Lung (tissue), 12 donors: ENCODE data around the gene FILIP1. TPM values are rescaled to one million over a fixed set of nuclear protein-coding genes. Genes with fewer than 3 reads are reported as not detected.

Experiments used
- ATAC-seq: fragments of 200-7000 bp; cut with Tn5 transposase; one replicate; pipeline ENCODE4 v1.9.1; 2020; ENCODE audit warnings: moderate number of reproducible peaks; ENCODE audit not compliant: insufficient read depth, low FRiP score
- DNase-seq, 3 donors: peaks; one replicate each; pipeline ENCODE4 v3.0.0-alpha.2; 2013 to 2017
- H3K27ac ChIP-seq, 2 donors: one replicate each; pipeline ENCODE4 v1.5.1; 2013; ENCODE audit warnings: mild to moderate bottlenecking in 2 of 2, moderate library complexity in 2 of 2, control low read depth in 1 of 2, inconsistent platforms in 1 of 2, low read depth in 1 of 2, low read length in 1 of 2
- H3K27me3 ChIP-seq, 3 donors: one replicate each; pipeline ENCODE4 v1.5.1; 2013; ENCODE audit warnings: low read length in 2 of 3; ENCODE audit not compliant: control insufficient read depth in 3 of 3, insufficient read depth in 3 of 3
- H3K36me3 ChIP-seq, 4 donors: one replicate each; pipeline ENCODE4 v1.5.1; 2013; ENCODE audit warnings: low read length in 4 of 4, mild to moderate bottlenecking in 1 of 4, moderate library complexity in 1 of 4; ENCODE audit not compliant: control insufficient read depth in 4 of 4, insufficient read depth in 4 of 4
- H3K4me1 ChIP-seq, 5 donors: one replicate each; pipeline ENCODE4 v1.5.1; 2013; ENCODE audit warnings: low read length in 5 of 5, mild to moderate bottlenecking in 2 of 5, moderate library complexity in 1 of 5; ENCODE audit not compliant: control insufficient read depth in 5 of 5, insufficient read depth in 5 of 5
- H3K4me3 ChIP-seq: one replicate; pipeline ENCODE4 v1.5.1; 2013; ENCODE audit warnings: mild to moderate bottlenecking, control low read depth, moderate library complexity
- H3K9ac ChIP-seq, 2 donors: one replicate each; pipeline ENCODE4 v1.5.1; 2013; ENCODE audit warnings: low read length in 2 of 2, control low read depth in 1 of 2; ENCODE audit not compliant: insufficient read depth in 1 of 2
- H3K9me3 ChIP-seq, 4 donors: one replicate each; pipeline ENCODE4 v1.5.1; 2013; ENCODE audit warnings: low read length in 3 of 4, mild to moderate bottlenecking in 1 of 4, moderate library complexity in 1 of 4; ENCODE audit not compliant: control insufficient read depth in 4 of 4, insufficient read depth in 3 of 4
- WGBS, 2 donors: extraction: QIAGEN DNeasy Blood & Tissue Kit; methylation state at CpG; one replicate each; pipeline ENCODE4 v1.1.7; 2013; 5-methylcytosine and 5-hydroxymethylcytosine counted together
- polyA plus RNA-seq, 2 donors: library from polyadenylated mRNA; stranded (reverse); fragments of 200-250 nt; gene quantifications; one replicate each; pipeline ENCODE4 v1.2.1, GENCODE V29; 2013
- total RNA-seq, 2 donors: library from RNA; depleted of rRNA in 1 of 2; stranded (reverse); fragments of >200 nt in 1 of 2; gene quantifications; one replicate each; pipeline ENCODE4 v1.2.1, GENCODE V29; 2014 to 2021
- TF ChIP-seq, protein P1 (sequence below): IDR thresholded peaks from 2 replicates; pipeline ENCODE4 v1.5.1; 2012; ENCODE audit warnings: mild to moderate bottlenecking; ENCODE audit errors: control extremely low read depth, extremely low read depth
- donor health status: control.
- donor health status: control.
- donor health status: Bipolar disorder and iron deficiency.
- donor health status: healthy.
- donor health status: DM: yes; HTN: yes; CAD: no.

The FILIP1 gene
- total and polyA plus RNA-seq, 4 donors: 5.6 to 24.1 (median 11.1) TPM

DNA sequence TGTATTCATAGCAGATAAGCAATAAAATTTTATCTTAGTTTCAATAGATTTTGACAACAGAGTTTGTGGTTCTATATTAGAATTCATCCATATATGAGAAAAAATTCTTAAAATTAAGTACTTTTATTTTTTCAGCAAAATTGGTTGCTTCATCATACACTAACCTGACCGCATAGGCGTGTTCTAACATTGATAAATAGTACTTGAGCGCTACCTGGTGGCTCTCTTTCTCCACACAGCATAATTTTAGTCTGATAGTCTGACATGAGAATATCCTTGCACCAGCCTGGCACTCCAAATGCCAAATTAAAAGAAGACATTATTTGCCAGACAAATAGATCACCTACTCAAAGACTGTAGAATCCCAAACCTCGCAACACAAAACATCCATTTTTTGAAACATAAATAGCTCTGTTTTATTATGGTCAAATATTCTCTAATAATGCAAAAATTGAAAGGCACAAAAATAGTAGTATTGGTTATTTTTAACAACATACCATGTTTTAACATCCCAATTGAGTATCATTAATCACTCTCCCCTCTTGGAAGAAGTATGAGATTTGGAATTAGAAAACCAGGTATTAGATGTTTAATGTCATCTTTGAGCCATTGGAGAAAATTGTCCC lies 33.0 kb upstream of the FILIP1 start:
- TF ChIP-seq, protein P1, sequence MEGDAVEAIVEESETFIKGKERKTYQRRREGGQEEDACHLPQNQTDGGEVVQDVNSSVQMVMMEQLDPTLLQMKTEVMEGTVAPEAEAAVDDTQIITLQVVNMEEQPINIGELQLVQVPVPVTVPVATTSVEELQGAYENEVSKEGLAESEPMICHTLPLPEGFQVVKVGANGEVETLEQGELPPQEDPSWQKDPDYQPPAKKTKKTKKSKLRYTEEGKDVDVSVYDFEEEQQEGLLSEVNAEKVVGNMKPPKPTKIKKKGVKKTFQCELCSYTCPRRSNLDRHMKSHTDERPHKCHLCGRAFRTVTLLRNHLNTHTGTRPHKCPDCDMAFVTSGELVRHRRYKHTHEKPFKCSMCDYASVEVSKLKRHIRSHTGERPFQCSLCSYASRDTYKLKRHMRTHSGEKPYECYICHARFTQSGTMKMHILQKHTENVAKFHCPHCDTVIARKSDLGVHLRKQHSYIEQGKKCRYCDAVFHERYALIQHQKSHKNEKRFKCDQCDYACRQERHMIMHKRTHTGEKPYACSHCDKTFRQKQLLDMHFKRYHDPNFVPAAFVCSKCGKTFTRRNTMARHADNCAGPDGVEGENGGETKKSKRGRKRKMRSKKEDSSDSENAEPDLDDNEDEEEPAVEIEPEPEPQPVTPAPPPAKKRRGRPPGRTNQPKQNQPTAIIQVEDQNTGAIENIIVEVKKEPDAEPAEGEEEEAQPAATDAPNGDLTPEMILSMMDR: peak; percentile 65
- no peak overlapping the region for H3K9ac ChIP-seq
- no peaks in the 10 kb centered on the region for H3K27me3 ChIP-seq
- H3K4me1 ChIP-seq: peaks cover 0 to 12% (median 0%) of the 10 kb centered on the region in 5 donors
- peaks cover 0 to 1% (median 0%) of the 10 kb centered on the region in 4 donors for H3K9me3 ChIP-seq
- no peaks in the 10 kb centered on the region for H3K36me3 ChIP-seq
- no peak for ATAC-seq
- H3K4me3 ChIP-seq: no peak overlapping the region
- WGBS, 2 donors: 13 to 19% methylated on average over 4 of the region's 4 CpGs
- peak; percentile 68 to 85 (median 84) for DNase-seq
- no peak overlapping the region for H3K27ac ChIP-seq

DNA sequence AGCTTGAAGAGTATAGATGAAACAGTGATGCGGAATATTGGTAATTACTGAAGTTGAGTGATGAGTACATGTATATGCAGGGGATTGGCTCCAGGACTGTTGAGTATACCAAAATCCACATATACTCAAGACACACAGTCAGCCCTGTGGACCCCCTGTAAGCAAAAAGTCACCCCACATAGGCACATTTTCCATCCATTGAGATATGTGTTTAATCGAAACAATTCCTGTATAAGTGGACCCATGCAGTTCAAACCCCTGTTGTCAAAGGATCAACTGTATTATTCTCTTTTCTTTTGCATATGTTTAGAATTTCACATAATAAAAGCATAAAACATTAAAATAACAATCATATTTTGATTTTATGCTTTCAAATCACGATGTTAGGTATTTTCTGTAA lies 32.1 kb upstream of the FILIP1 start:
- TF ChIP-seq, protein P1: no peak
- Histone ChIP-seq H3K9ac (no peak overlapping the region), H3K27me3 (no peaks in the 10 kb centered on the region), H3K27ac (no peak overlapping the region), H3K4me3 (no peak overlapping the region), H3K4me1 (peaks cover 0 to 12% (median 0%) of the 10 kb centered on the region in 5 donors), H3K36me3 (no peaks in the 10 kb centered on the region), H3K9me3 (peaks cover 0 to 1% (median 0%) of the 10 kb centered on the region in 4 donors)
- WGBS, 2 donors: 93 to 95% methylated on average over 3 of the region's 3 CpGs
- ATAC-seq (no peak), DNase-seq (no peak)

DNA sequence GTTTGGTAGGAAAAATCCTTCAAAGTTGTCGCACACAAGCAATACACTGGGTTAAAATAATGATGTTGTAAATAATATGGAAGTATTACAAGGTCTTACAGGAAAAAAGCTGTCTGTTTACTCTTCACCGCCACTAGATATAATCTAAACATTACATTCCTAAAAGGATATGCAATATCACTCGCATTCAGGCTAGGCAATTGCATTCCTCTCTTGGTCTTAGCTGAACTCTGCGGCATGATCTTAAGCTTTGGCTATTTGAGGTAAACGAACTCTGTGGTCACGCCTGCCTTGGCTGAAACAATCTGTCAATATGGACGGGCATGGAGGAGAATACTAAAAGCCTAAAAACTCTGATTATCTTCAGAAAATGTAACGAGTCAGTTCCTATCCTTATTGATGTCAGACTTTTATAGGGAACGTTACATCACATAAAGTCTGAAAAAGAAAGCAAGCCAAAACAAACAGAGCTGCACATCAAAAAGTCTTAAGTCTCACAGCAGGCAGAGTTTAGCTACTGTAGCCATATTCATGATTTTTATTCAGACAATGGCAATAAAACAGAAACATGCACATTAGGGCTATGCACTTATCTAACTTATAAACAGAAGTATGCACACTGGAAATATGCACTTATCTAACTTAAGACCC lies 30.8 kb upstream of the FILIP1 start:
- ATAC-seq (no peak), DNase-seq (peak; percentile 66 to 83 (median 82))
- WGBS, 2 donors: 20 to 50% methylated on average over 9 of the region's 9 CpGs
- Histone ChIP-seq H3K27me3 (no peaks in the 10 kb centered on the region), H3K9me3 (peaks cover 0 to 1% (median 0%) of the 10 kb centered on the region in 4 donors), H3K9ac (peak overlapping the region in 1 of 2 donors; percentile 85), H3K36me3 (no peaks in the 10 kb centered on the region), H3K27ac (no peak overlapping the region), H3K4me3 (no peak overlapping the region), H3K4me1 (peaks cover 0 to 12% (median 0%) of the 10 kb centered on the region in 5 donors)
- TF ChIP-seq, protein P1: no peak
